ENCODE measurements around the gene BIN1. TPM values are rescaled to one million over a fixed set of nuclear protein-coding genes. Genes with fewer than 3 reads are reported as not detected.

Gene BIN1
- total RNA-seq, 2 experiments from 2014 or later: 55.4 to 58.2 TPM

DNA sequence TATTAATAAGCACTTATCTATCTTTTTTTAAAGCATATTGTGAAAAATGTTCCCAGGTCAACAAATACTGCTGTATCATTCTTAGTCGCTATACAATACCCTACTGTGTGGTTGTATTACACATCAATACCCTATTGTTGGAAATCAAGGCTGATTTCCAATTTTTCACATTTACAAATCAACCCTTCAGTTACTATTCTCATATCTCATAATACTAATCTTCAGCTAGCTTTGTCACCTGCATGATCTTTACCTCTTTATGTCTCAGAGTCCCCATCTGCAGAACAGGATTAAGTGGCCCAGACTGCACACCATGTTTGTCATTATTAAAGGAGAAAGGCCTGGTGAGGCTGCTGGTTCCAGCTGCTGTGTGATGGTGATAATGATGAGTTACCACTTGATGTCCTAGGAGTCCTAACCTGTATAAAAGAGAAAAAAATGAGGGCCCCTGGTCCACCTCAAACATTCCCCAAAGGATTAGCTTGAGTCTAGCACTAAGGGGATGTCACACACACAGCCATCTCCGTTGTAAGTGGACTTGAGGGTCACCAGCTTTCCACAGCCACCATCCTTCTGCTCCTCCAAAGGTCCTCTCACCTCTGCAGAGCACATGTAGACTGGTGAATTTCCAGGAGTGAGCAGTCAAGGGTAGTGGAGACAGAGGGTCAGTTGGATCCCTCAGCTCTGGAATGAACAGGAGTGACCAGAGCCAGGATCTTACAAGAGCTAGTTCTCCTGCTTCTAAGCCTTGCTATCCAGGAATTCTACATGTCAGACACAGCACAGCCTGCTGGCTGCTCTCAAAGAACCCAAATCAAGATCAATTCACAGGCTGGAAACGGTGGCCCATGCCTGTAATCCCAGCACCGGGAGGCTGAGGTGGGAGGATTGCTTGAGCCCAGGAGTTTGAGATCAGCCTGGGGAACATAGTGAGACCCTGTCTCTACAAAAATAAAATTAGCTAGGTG is 36.0 kb upstream of the BIN1 start:
- peaks cover 2% of the 10 kb centered on the region for H3K27me3 Mint-ChIP-seq
- H3K36me3 Mint-ChIP-seq: no peaks in the 10 kb centered on the region
- no peak for DNase-seq
- POLR2A ChIA-PET: no interaction called here
- intact Hi-C loops (cut with micrococcal nuclease): no loop called here
- H3K9me3 Mint-ChIP-seq: no peaks in the 10 kb centered on the region
- no peaks in the 10 kb centered on the region for H3K4me1 Mint-ChIP-seq (ENCODE audit: low read depth)
- no peak overlapping the region for H3K27ac Mint-ChIP-seq
- CTCF ChIA-PET: no interaction called here
- no peak overlapping the region for H3K4me3 Mint-ChIP-seq

DNA sequence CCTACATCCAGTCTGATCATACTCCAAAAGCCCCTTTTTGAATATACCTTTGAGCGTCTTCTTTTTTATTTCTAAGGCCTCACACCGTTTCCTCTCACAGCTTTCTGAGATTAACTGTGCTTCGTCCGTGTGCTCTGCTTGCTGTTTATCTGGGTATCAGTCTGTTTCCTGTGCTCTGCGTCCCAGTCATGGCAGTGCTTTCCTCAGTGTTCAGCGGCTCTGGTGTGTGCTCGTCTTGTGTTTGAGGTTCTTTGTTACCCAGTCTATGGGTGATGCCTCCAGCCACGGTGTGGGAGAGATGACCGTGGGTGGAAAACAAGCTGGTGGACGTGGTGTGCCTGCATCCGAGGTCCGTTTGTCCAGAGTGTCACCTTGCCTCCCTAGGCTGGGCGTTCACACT is 33.6 kb upstream of the BIN1 start:
- no peak for DNase-seq
- ChIA-PET POLR2A (no interaction called here), CTCF (interaction anchor here (0.7 to 1.0 kb wide), 2 partner anchors 11 to 90 kb away, joined by 3 read pairs; no protein-coding TSS in a partner anchor)
- H3K36me3 Mint-ChIP-seq: no peaks in the 10 kb centered on the region
- H3K4me1 Mint-ChIP-seq (ENCODE audit: low read depth): no peaks in the 10 kb centered on the region
- intact Hi-C loops (cut with micrococcal nuclease): no loop called here
- no peaks in the 10 kb centered on the region for H3K9me3 Mint-ChIP-seq
- H3K27me3 Mint-ChIP-seq: peaks cover 2% of the 10 kb centered on the region
- no peak overlapping the region for H3K4me3 Mint-ChIP-seq
- H3K27ac Mint-ChIP-seq: no peak overlapping the region

DNA sequence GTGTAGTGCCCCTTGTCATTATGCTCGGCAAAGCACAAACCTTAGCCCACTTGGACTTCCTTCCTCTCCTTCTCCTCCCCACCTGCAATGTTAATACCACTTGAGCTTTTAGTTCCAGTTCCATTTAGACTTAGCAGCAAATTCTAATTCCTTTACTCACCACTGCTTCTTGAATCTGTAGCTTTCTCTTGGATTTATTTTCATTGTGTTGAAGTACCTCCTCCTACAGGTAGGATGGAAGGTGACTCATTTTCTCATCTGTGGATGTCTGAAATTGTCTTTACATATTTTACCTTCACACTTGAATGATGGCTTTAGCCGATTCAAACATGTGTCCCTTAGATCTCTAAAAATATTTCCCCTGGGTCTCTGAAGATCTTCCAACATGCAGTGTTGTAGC is 32.8 kb upstream of the BIN1 start:
- Mint-ChIP-seq H3K4me3 (no peak overlapping the region), H3K27me3 (peaks cover 2% of the 10 kb centered on the region), H3K27ac (no peak overlapping the region), H3K4me1 (ENCODE audit: low read depth) (no peaks in the 10 kb centered on the region), H3K36me3 (no peaks in the 10 kb centered on the region), H3K9me3 (no peaks in the 10 kb centered on the region)
- ChIA-PET POLR2A (no interaction called here), CTCF (interaction anchor here (1.0 to 1.3 kb wide), 2 partner anchors 72 to 89 kb away, joined by 3 to 4 read pairs; no protein-coding TSS in a partner anchor)
- intact Hi-C loops (cut with micrococcal nuclease): no loop called here
- no peak for DNase-seq

DNA sequence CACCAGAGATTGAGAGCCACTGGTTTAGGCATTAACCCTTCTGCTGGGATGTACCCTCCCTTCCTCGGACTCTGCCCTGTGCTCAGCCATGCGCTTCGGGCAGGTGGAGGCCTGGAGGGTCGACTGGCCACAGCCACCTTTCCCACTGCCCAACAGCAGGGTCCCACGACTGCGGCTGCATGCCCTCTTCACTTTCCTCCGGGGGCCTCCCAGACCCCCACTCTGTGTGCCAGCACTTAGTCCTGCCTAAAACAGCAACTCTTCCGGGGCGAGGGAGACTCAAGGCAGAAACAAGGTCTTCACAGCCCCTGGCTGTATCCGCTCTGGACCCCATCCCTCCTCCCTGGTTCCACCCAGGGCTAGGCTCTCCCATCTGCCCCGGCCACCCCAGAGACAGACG is 31.3 kb upstream of the BIN1 start:
- ChIA-PET POLR2A (no interaction called here), CTCF (no interaction called here)
- Mint-ChIP-seq H3K4me1 (ENCODE audit: low read depth) (no peaks in the 10 kb centered on the region), H3K36me3 (no peaks in the 10 kb centered on the region), H3K27me3 (peaks cover 2% of the 10 kb centered on the region), H3K9me3 (no peaks in the 10 kb centered on the region), H3K27ac (no peak overlapping the region), H3K4me3 (no peak overlapping the region)
- intact Hi-C loops (cut with micrococcal nuclease): no loop called here
- no peak for DNase-seq

DNA sequence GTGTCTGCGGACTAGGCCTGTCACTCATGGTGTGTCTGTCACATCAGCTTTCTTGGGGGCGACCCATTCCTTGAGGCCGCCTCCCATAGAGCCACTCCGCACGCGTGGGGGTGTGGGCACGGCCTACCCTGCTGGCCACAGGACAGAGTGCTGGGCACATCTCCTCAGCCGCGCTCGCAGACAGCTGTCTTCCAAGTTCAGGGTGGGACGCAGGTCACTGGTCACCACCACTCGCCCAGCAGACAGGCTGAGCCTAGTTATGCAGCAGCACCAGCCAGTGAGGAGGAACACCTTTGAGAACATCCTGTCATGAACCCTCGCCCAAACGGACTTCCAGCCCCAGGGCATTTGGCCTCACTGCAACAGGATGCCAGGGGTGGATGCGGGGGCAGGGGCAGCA is 30.8 kb upstream of the BIN1 start:
- ChIA-PET CTCF (no interaction called here), POLR2A (no interaction called here)
- intact Hi-C loops (cut with micrococcal nuclease): no loop called here
- no peak for DNase-seq
- Mint-ChIP-seq H3K9me3 (no peaks in the 10 kb centered on the region), H3K4me1 (ENCODE audit: low read depth) (no peaks in the 10 kb centered on the region), H3K27me3 (peaks cover 2% of the 10 kb centered on the region), H3K4me3 (no peak overlapping the region), H3K36me3 (no peaks in the 10 kb centered on the region), H3K27ac (no peak overlapping the region)

DNA sequence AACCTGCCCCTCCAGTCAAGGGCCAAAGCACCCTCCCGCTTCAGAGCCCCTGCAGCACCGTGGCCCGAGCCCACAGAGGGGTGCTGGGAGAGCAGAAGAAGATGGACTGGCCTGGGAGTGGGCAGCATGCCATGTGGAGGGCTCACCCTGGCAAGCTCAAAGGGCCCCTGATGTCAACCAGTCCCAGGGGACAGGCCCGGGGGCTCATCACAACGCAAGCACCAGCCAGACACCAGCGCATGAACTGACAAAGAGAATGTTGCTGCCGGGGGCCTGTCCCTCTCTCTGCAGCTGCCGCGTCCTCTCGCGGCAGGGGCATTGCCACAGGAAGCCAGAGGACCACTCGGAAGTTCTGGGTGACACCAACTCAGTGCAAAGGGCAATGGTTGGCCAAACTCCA is 30.3 kb upstream of the BIN1 start:
- POLR2A ChIA-PET: no interaction called here
- Mint-ChIP-seq H3K27me3 (peaks cover 2% of the 10 kb centered on the region), H3K4me1 (ENCODE audit: low read depth) (no peaks in the 10 kb centered on the region), H3K36me3 (no peaks in the 10 kb centered on the region), H3K27ac (no peak overlapping the region), H3K4me3 (no peak overlapping the region), H3K9me3 (no peaks in the 10 kb centered on the region)
- DNase-seq: no peak
- intact Hi-C loops (cut with micrococcal nuclease): no loop called here
- CTCF ChIA-PET: no interaction called here

DNA sequence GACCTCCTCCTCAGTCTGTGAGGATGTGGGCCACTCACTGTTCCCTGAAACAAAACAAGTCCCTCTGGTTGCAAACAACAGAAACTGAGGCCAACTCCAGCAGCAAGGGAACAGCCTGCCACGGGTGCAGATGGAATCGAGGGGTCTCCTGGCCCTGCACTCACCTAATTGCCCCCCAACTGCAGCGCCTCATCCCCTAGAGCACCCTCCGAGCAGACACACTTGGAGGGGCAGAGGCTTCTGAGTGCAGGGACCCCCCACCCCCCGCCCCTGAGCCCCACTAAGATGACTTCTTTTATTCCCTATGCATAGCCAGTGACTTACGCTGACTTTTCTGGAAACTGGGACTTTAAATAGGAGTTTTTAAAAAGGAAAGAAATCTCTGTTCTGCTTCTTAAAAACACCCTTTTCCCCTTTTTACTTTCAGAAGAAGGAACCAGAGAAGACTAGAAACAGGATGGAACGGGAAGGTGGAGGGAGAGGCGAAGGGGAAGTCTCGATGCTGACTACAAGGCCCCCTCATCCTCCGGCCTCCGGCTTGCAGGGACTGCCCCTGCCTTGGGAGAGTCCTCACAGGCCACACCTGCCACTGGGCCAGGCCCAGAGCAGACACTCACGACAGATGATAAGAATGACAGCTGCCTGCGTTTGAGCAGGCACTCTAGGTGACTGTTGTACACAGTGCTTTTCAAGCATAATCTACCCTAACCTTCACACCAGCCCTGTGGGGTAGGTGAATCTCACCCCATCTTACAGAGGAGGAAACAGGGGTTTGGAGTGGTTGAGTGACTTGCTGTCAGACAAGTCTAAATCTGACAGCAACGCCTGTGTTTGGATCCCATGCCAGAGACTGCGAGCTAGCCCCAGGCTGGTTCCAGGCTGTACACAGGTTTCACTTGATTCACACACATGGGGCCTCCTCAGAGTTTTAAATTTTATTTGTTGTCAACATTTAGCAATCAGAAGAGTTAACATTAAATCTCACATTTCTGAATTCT is 28.2 kb upstream of the BIN1 start:
- Mint-ChIP-seq H3K27me3 (no peaks in the 10 kb centered on the region), H3K36me3 (no peaks in the 10 kb centered on the region), H3K27ac (no peak overlapping the region), H3K9me3 (no peaks in the 10 kb centered on the region), H3K4me3 (no peak overlapping the region), H3K4me1 (ENCODE audit: low read depth) (no peaks in the 10 kb centered on the region)
- CTCF ChIA-PET: no interaction called here
- POLR2A ChIA-PET: no interaction called here
- intact Hi-C loops (cut with micrococcal nuclease): no loop called here
- no peak for DNase-seq

DNA sequence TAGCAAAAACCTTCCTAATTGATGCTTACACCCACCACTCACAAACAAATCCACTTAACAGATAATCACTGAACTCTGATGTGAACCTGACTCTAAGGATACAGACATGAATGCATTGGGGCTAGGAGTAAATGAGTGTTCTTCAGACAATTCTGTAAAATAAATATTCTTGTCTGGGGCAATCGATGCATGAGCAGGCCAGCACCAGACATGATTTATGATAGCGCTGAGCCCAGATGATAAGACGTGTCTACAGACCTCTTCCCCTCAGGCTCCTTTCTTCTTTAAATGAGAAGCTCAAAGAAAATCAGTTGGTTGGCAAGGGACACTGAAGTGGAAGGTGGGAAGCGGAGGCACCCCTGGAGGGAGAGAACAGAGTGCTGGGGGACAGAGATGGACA is 27.3 kb upstream of the BIN1 start:
- Mint-ChIP-seq H3K27me3 (no peaks in the 10 kb centered on the region), H3K27ac (no peak overlapping the region), H3K36me3 (no peaks in the 10 kb centered on the region), H3K9me3 (no peaks in the 10 kb centered on the region), H3K4me3 (no peak overlapping the region), H3K4me1 (ENCODE audit: low read depth) (no peaks in the 10 kb centered on the region)
- ChIA-PET POLR2A (no interaction called here), CTCF (no interaction called here)
- intact Hi-C loops (cut with micrococcal nuclease): no loop called here
- DNase-seq: no peak

DNA sequence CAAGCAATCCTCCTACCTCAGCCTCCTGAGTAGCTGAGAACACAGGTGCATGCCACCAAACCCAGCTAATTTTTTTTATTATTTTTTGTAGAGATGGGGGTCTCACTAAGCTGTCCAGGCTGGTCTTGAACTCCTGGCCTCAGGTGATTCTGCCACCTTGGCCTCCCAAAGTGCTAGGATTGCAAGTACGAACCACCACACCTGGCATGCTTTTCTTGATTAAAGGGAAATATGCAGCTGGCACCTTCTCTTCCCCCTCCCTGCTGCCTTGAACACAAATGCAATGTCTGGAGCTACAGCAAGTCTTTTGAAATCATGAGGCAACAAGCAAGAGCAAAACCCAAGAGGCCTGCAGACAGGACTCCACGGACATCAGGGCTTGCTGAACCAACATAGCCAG is 26.8 kb upstream of the BIN1 start:
- no peaks in the 10 kb centered on the region for H3K9me3 Mint-ChIP-seq
- CTCF ChIA-PET: no interaction called here
- no peaks in the 10 kb centered on the region for H3K4me1 Mint-ChIP-seq (ENCODE audit: low read depth)
- no peak for DNase-seq
- H3K4me3 Mint-ChIP-seq: no peak overlapping the region
- H3K36me3 Mint-ChIP-seq: no peaks in the 10 kb centered on the region
- no peaks in the 10 kb centered on the region for H3K27me3 Mint-ChIP-seq
- intact Hi-C loops (cut with micrococcal nuclease): no loop called here
- H3K27ac Mint-ChIP-seq: no peak overlapping the region
- POLR2A ChIA-PET: no interaction called here

DNA sequence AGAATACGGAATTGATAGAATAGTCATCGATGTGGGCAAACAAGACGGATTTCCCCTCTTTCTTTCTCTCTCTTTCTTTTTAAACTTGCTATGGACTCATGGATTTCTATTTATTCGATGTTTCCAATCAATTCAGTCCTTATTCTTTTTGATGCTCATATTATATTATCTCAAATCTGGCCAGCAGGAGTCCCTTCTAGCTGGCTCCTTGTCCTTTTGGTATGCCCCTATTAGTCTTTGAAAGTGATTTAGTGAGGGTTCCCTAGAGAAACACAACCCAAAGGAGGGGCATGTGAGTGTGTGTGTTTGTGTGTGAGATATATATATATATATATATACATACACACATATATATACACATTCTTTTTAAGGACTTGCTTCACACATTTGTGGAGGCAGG is 23.5 kb upstream of the BIN1 start:
- DNase-seq: no peak
- H3K27ac Mint-ChIP-seq: no peak overlapping the region
- no peaks in the 10 kb centered on the region for H3K36me3 Mint-ChIP-seq
- no peaks in the 10 kb centered on the region for H3K27me3 Mint-ChIP-seq
- no peak overlapping the region for H3K4me3 Mint-ChIP-seq
- CTCF ChIA-PET: interaction anchor here (1.7 kb wide), 1 partner anchor 11 kb away, joined by 3 read pairs; no protein-coding TSS in a partner anchor
- H3K9me3 Mint-ChIP-seq: no peaks in the 10 kb centered on the region
- intact Hi-C loops (cut with micrococcal nuclease): no loop called here
- POLR2A ChIA-PET: no interaction called here
- H3K4me1 Mint-ChIP-seq (ENCODE audit: low read depth): no peaks in the 10 kb centered on the region

DNA sequence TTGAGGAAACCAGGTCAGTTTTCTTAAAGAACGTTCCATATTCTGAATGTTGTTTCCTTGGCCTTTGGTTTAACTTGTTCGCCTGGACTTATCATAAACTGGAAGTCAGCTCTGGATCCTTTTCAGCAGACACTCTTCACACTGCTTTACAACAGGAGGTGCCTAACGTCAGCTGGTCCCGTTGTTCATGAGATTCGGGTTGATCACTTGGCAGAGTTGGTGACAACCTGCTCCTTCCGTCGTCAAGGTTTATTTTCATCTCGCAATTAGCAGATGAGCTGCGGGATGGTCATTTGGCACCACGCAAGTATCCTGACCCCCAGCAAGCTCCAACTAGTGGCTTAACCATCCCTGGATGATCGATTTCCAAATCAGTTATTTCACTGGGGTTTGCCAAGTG is 23.0 kb upstream of the BIN1 start:
- intact Hi-C loops (cut with micrococcal nuclease): no loop called here
- DNase-seq: no peak
- CTCF ChIA-PET: interaction anchor here (1.7 kb wide), 1 partner anchor 11 kb away, joined by 3 read pairs; no protein-coding TSS in a partner anchor
- H3K9me3 Mint-ChIP-seq: no peaks in the 10 kb centered on the region
- no peaks in the 10 kb centered on the region for H3K4me1 Mint-ChIP-seq (ENCODE audit: low read depth)
- no peak overlapping the region for H3K27ac Mint-ChIP-seq
- POLR2A ChIA-PET: no interaction called here
- no peaks in the 10 kb centered on the region for H3K36me3 Mint-ChIP-seq
- H3K4me3 Mint-ChIP-seq: no peak overlapping the region
- H3K27me3 Mint-ChIP-seq: no peaks in the 10 kb centered on the region

DNA sequence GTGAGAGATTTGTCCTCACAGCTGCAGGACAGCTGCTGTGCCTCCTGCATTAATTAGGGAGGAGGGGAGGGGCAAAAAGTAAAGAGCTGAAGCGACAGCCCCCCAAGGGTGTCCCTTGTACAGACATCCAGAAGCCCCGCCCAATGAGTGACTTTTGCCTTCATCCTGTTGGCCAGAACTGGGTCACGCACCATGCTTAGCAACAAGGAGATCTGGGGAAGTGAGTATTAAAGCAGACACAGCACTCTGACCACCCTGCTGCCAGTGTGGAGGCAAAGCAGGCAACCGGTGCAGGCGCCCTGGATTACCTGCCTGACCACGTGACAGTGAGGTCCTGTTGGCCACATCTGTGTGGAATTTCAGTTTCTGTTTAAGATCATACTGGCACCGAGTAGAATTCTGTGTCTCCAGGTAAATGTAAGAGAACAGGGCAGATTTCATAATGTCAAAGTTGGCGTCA is 21.5 kb upstream of the BIN1 start:
- ChIA-PET POLR2A (no interaction called here), CTCF (interaction anchor here (1.7 kb wide), 1 partner anchor 13 kb away, joined by 3 read pairs; no protein-coding TSS in a partner anchor)
- H3K4me3 Mint-ChIP-seq: no peak overlapping the region
- intact Hi-C loops (cut with micrococcal nuclease): no loop called here
- H3K4me1 Mint-ChIP-seq (ENCODE audit: low read depth): no peaks in the 10 kb centered on the region
- H3K9me3 Mint-ChIP-seq: no peaks in the 10 kb centered on the region
- no peaks in the 10 kb centered on the region for H3K36me3 Mint-ChIP-seq
- H3K27ac Mint-ChIP-seq: no peak overlapping the region
- DNase-seq: no peak
- H3K27me3 Mint-ChIP-seq: no peaks in the 10 kb centered on the region

All from activated CD4-positive, alpha-beta memory T cell treated with anti-CD3 and anti-CD28 coated beads for 36 hours (primary cell).